GM19238 (cell line): ENCODE data around the gene CEP120.
"Not testable (repeated sequence)": the region's sequence is repeated elsewhere in the genome, so short reads cannot be mapped to it uniquely, and the experiment has no call there.

ENCODE experiments used
- DNase-seq: peaks from one replicate; pipeline ENCODE4 v3.0.0; 2011; ENCODE audit warnings: low spot score; ENCODE audit not compliant: insufficient read length

Gene CEP120

DNA sequence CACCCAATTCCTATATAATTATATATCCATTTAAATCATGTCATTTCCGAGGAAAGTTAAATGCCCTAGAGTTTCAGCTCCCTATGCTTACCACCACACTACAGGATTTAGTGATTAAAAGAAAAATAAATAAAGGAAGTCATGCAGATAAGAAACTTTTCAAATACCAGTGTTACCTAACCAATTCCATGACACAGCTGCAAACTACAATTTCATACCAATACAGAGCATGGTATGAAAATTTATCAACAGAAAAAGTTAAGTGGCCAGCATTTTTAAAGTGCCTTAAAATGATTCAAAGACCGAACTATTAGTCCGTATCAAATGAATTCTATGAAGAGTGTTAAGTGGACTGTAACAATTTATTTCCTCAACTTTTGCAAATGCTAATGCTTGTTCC is 35.9 kb downstream of the CEP120 start:
- no peak for DNase-seq

DNA sequence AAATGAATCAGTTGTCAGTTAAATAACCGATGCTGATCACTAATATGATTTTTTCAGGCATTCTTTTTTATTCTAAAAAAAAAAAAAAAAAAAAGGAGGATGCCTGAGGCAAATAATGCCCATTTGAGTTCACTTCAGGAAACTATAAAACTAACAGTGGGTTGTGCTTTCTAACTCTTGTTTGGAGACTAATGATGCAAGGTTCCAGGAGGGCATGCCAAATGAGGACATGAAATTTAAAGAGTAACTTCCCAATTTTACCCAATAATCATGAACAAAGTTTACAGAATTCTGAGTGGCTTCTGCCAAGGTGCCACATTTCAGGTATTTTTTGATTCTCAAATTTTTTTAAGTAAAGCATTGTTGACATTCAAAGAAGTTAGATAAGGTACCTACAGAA is 41.0 kb downstream of the CEP120 start:
- no peak for DNase-seq

DNA sequence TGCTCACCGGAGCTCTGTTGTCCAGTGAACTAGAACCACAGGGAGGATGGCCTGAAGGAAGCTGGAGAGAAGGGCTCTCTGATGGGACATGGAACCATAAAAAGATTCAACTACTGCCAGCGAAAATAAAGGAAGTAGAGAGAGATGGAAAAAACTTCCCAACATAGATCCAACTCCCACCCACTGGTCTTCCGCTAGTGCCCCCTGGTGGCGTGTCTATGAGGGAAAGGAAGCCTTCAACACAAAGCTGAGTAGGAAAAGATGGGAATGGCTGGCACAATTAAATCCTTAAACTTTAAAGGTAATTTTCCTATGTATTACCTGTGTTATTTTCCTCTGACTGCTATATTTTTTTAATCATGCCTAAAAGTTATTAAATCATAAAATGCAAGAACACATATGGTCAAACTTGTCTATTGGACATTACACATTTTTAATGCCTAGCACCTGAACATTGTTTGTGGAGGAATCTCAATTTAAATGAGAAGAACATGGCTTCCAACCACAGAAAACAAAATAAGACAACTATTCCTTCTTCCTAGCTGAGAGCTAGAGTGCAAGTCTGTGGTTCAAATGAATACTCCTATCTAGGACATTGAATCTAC is 51.5 kb downstream of the CEP120 start:
- no peak for DNase-seq

DNA sequence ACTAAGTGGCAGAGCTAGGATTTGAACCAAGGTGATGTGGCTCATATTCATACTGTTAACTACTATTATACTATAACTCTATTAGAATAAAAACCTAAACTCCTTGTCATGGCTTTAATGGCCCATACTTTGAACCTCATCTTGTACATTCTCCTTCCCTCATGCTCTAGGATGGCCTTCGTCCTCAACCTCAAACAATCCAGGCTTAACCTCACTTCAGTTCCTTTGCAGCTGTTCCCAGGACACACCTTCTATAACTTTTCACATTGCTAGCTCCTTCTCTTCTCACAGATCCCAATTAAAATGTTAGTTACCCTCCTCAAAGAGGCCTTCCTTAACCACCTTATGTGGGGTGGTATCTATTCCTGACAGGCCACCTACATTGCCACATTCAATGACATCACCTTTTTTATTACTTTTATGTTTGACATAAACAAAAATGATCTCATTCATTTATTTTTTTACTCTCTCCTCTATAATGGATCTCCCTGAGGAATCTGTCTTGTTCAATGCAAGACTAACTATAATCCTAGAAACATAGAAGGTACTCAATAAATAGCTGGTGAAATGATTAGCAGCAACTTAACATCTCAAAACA is 53.7 kb downstream of the CEP120 start:
- DNase-seq = no peak

DNA sequence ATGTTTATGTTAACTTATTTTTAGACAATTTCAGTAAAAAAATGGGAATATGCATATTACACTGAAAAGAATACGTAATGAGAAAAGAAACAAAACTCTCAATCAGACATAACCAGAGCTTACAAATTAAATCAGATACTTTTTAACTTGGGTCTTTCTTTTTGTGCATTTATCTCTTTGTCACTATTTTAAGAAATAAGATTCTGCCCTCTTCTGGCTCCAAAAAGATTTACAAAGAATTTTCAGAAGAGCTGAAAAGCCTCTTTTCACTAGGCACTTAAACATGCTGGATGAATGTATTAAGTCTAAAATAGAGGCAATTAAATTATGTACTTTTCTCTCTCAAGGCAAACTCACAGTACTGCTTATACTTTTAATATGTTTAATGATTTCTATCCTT is 55.5 kb downstream of the CEP120 start:
- DNase-seq = no peak

DNA sequence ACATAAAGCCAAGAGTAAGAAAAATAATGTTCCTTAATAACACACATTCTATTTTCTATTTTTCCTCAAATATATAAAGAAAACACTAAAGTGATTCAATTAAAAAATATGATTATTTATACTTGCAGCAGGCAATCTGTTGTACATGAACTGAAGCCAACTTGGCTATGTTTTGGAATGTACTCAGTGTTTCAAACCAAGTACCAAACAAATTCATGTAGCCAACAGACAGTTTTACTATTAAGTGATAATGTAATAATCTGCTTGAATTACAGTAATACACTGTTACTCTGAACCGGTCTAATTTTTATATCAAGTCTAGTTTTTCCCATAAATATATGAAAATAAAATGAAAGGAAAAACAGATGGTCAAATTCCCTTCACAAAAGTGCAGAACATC is 58.0 kb downstream of the CEP120 start:
- no peak for DNase-seq

DNA sequence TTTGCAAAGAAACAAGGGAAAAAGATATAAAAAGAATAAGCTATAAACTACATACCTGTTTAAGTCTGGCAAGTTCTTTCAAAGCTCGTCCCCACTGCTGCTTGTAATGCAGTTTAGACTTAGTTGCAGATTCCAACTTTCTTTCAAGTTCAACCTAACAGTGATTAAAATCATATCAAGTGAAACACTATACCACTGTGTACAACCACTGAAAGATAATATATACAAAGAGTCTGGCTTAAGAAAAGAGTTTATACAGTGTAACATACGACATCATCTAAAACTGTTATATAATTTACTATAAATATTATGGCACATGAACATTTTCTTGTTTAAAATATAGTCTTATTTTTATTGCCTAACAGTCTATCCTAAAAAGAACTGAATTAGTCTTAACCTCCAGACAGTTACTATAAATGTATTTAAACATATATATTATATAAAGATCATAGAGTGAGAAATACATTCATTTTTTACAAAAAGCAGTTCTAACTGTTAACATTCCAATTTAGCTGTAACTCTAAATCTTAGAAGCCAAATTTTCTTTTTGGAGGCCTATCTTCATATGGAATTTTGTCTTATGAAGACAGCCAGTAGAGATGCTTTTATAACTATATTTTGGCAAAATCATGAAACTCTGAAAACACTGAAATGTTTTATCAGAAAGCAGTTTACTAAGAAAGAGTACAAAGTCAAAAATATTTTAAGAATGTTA is 58.6 kb downstream of the CEP120 start:
- DNase-seq = no peak

DNA sequence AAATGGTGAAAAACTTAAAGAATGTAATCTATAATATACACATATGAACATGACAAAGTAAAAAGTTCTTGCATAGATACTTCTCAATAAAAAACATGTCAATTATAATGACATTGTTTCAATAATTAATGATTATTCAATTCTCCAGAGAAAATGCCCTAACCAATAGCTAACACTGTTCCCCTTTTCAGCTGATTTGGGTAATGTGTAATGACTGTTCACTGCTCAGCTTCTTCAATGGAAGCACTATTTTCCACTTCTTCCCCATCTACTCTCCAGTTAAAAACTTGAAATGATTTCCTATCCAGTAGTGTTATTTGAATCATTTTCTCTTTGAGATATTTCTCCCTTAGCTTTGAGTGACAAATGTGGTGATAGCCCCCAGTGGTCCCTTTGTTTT is 62.3 kb downstream of the CEP120 start:
- no peak for DNase-seq

DNA sequence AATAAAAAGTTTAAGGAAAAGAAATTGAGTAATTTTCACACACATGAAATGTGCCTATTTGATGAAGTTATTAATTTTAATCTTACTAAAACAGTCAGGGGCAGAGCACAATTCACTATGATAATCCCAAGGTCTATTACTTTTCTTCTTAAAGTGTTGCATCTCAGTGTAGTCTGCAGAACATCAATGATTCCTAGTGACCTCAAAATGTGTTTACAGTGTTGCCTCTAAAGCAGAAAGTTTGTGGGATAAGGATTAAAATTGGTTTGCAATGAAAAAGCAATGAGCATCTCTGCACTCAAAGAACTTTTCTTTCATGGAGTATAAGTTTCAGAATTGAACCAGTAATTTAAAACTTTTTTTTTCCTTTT is 63.0 kb downstream of the CEP120 start:
- DNase-seq = no peak

DNA sequence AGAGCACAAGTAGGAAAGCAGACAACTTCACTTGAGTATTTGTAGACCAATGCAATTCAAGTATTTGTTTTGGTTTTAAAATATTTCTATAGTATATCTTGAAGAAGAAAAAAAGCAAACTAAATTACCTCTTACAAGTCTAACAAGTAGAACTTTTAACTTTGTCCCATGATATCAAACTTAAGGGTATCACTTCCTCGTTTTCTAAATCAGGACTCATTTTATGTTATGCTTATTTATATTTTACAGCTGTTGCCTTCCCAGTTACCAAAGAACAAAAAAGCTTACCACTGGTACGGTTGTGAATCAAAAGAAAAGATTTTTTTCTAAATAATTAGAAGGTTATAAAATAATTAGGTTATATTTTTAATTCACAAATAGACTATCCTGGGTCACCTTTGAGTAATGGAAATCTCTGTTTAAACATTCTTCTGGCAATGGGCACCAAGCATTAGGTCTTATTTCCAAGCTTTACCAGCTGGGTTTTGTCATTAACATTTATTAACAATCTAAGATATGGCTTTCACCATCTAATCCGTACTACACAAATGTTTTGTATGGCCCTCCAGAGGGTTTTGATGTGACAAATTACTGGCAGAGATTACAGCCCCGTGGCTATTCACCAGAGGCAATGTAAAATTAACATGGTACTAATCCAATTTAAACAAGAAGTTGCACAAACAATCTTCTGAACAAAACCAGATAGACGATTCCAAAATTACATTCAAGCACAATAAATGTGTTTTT is 63.6 kb downstream of the CEP120 start:
- no peak for DNase-seq

DNA sequence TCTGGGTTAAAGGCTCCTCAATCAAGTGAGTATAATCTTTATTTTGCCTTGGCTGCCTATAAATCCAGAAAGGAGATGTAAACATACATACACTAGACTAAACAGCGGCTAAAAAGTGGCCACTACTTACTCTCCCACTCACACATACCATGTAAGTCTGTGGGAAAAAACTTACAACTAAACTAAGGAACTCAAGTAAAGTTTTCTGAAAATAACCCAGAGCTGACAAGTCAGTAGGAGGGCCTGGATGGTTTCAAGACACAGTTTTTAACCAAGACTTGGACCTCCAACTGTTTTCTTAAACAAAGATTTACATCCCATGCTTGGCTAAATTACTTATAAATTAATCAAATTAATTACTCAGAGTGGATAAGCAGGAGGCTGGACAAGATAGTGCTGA is 64.5 kb downstream of the CEP120 start:
- DNase-seq = no peak

DNA sequence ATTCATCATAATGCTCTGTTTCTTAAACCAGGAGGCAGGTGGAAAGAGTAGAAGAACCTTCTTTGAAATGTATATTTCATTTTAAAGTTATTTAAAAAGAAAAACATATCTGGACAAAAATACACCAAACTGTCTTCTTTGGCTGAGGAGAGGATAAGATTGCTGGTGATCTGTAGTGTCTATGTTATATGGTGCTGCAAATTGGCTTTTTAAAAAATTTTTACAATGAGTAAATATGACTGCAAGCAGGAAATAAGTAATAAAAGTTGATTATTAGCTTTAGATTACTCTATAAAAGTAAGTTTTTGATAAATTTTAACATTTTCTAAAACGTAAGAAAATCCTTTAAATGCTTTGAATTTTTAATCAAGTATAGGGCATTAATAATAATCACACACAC is 64.9 kb downstream of the CEP120 start:
- no peak for DNase-seq

DNA sequence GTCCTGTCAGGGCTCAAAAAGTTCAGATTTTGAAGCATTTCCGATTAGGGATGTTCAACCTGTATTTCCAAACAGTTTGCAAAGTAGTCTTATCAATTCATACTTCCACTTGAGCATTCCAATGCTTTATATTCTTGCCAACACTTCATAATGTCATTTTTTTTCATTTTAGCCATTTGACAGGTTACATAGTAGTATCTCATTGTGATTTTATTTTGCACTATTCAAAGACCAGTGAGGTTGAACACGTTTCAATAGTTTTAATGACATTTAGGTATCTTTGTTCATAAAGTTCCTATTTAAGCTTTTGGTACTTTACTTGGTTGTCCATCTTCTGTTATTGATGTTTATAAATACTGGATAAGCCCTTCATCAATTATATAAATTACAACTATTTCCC is 71.4 kb downstream of the CEP120 start:
- DNase-seq = no peak

DNA sequence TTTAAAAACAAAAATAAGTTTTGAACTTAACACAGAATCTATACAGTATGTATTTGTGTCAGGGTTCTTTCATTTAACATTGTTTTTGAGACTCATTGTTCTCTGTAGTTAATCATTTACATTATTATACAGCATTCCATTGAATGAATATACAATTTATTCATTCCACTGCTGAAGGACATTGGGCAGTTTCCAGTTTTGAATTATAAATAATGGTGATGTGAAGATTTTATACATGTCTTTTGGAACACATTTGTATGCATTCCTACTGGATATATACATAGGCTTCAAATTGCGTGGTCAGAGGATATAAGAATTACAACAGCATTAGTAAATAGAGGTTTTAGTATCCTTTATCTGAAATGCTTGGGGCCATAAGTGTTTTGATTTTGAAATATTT is 72.0 kb downstream of the CEP120 start:
- DNase-seq = no peak

DNA sequence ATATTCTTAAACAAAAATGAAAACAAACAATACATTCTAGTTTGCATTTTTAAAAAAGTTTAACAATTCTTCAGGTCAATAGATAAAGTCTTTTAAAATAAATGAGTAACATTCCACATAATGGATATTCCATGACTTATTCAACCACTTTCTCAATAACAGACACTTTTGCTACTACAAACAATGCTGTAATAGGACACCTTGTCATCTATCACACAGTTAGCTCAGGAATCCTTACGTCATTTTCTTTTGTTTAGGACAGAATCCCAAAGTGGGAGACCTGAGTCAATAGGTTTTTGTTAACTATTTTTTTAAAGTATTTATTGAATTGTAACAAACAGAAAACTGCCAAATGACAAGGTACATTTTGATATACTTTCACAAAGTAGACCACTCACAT is 72.5 kb downstream of the CEP120 start:
- no peak for DNase-seq

DNA sequence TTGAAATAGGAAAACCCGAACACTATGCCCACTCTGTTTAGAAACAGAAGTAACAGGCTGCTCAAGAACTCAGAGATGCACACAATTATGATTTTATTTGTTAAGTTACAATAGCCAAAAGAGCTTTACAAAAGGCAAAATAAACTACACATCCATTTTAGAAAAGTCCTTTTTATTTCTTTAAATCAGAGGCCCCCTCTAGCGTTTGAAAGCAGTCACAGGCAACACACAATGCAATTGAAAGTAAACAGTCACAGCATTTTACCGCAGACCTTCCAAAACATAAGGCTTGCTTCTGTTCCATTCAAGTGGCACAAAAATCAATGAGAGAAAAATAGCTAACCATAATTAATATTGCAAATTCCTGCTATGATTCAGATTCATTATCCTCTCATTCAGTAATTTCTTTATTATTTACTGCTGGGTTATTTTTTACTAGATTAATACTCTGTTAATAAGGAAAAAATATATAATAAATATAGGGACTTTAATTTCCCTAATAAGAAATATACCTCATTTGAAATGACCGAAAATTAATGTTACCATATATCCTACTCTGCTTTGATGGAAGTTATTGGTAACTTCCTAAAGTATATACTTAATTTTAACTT is 78.3 kb downstream of the CEP120 start:
- no peak for DNase-seq

DNA sequence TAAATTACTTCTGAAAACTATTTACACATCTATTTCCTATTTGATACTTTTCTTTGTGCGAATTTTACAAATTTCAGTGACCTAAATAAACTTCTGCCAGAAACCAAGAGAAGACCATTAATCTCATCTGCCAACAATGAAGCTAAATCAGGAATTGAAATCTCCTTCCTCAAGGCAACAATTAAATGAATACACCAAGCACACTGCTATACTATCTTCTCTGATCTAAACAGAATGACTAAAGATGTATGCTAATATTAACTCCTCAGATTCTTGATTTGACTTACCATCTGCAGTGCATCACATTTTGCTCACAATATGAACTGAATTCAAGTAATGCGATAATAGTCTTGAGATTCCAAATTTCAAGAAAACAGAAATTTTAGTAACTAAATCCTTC is 82.3 kb downstream of the CEP120 start:
- no peak for DNase-seq

DNA sequence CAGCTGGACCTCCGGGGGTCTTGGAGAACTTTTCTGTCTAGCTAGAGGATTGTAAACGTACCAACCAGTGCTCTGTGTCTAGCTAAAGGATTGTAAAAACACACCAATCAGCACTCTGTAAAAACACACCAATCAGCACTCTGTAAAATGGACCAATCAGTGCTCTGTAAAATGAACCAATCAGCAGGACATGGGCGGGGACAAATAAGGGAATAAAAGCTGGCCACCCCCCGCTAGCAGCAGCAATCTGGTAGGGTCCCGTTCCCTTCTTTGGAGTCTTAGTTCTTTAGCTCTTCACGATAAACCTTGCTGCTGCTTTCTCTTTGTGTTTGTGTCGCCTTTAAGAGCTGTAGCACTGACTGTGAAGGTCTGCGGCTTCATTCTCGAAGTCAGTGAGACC is 114.8 kb downstream of the CEP120 start:
- not testable (repeated sequence) for DNase-seq

DNA sequence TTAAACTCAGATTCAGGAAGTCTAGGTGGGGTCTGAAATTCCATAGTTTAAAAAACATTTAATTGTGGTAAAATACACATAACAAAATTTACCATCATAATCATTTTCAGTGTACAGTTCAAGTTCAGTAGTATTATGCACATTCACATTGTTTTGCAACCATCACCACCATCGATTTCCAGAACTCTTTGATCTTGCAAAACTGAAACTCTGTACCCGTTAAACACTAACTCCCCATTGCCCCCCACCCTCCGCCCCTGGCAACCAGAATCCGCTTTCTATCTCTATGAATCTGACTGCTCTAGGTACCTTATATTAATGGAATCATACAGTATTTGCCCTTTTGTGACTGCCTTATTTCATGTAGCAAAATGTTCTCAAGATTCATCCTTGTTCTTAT is 117.5 kb downstream of the CEP120 start:
- no peak for DNase-seq

DNA sequence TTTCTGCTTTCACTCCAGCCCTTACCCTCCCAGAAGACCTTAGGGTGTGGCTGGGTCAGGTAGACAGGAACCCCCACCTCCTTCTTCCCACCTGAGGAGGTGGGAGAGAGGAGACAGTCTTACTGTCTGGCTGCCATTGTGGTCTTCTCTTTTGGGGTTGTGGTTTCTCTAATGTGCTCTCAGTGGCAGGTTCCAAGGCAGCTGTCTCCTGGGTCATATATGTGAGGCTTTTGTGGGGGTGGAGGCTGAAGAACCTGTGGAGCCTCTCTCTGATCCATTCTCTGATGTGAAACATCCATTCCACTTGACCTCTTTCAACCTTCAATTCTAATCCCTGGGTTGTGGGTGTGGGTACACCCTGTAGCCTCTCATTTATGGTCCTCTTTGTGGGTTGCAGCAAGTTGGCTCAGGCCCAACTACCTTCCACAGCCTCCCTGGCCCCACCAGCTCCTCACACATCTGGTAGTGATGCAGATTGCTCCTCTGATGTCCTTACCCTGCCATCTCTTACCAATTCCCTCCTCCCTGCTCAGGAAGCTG is 118.4 kb downstream of the CEP120 start:
- DNase-seq = no peak

DNA sequence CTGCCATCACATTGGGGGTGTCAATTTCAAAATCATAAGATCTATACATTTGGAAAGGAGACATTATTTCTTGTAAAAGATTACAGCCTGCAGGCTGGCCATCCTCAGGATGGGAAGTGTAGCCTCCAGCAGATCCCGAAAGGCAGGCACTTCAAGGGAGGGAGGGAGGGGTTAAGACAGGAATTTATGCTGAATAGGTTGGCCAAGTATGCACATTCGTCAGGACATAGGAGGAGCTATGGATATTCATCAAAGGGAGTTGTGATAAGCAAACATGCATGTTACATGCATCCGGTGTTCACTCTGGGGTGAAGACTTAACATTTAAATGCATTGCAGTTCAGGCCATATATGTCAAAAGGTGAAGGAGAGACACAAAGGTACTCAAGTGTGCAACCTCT is 119.4 kb downstream of the CEP120 start:
- no peak for DNase-seq

DNA sequence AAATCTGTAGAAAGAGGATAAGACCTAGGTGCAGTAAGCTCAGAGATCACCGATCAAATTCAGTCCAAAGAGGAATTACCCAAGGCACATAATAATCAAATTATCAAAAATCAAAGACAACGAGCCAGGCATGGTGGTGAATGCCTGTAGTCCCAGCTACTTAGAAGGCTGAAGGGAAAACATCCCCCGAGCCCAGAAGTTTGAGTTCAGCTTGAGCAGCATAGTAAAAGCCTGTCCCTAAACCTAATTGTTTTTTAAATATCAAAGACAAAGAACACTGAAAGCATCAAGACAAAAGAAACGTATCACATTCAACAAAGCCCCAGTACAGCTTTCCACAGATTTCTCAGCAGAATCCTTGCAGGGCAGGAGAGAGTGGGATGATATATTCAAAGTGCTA is 122.9 kb downstream of the CEP120 start:
- no peak for DNase-seq
